Calu3 (cell line): ENCODE results near the gene NME2. TPM values are rescaled to one million over a fixed set of nuclear protein-coding genes. Genes with fewer than 3 reads are reported as not detected.

Experiments
- BruUV-seq: library from RNA; stranded (reverse); fragments of 400-500 nt; replicated peaks from 2 replicates; lab custom pipeline; 2021; lab: Mats Ljungman, UMichigan
- CTCF ChIA-PET: fragments of 300-600 bp; sonication (Branson Sonifier 250); formaldehyde crosslinking; loops from one replicate; lab custom pipeline; 2022; ENCODE audit warnings: antibody characterized with exemption; lab: Charles Lee
- DNase-seq: peaks from one replicate; pipeline ENCODE4 v3.0.0; 2022
- H3K27ac Mint-ChIP-seq: one replicate; pipeline ENCODE4 v1.8.0; 2022; ENCODE audit warnings: mixed read lengths; ENCODE audit not compliant: unreplicated experiment
- H3K27me3 Mint-ChIP-seq: one replicate; pipeline ENCODE4 v1.8.0; 2022; ENCODE audit warnings: mixed read lengths; ENCODE audit not compliant: unreplicated experiment
- H3K36me3 Mint-ChIP-seq: one replicate; pipeline ENCODE4 v1.8.0; 2022; ENCODE audit warnings: mild to moderate bottlenecking, moderate library complexity, mixed read lengths; ENCODE audit not compliant: insufficient read depth, unreplicated experiment
- H3K4me1 Mint-ChIP-seq: one replicate; pipeline ENCODE4 v1.8.0; 2022; ENCODE audit warnings: mild to moderate bottlenecking, low read depth, mixed read lengths; ENCODE audit not compliant: unreplicated experiment
- H3K4me3 Mint-ChIP-seq: one replicate; pipeline ENCODE4 v1.8.0; 2022; ENCODE audit warnings: mild to moderate bottlenecking, low read depth, moderate library complexity, mixed read lengths; ENCODE audit not compliant: unreplicated experiment
- H3K9me3 Mint-ChIP-seq: one replicate; pipeline ENCODE4 v1.8.0; 2022; ENCODE audit warnings: low read depth, mixed read lengths; ENCODE audit not compliant: unreplicated experiment
- intact Hi-C: fragments of 100-400 bp; cut with micrococcal nuclease; formaldehyde crosslinking; loops from one replicate; pipeline ENCODE4 v1.10.0; 2022; ENCODE audit not compliant: unreplicated experiment
- total RNA-seq: library from RNA; stranded (reverse); gene quantifications from 2 replicates; pipeline ENCODE4 v1.2.3, GENCODE V29; 2022
- TF ChIP-seq, protein P1 (sequence below): fragments of 200-600 bp; IDR thresholded peaks from one replicate; pipeline ENCODE4 v1.8.0; 2022; ENCODE audit warnings: antibody characterized with exemption; ENCODE audit not compliant: unreplicated experiment

Gene NME2
- total RNA-seq, 1 experiment from 2014 or later = 1,060 TPM

DNA sequence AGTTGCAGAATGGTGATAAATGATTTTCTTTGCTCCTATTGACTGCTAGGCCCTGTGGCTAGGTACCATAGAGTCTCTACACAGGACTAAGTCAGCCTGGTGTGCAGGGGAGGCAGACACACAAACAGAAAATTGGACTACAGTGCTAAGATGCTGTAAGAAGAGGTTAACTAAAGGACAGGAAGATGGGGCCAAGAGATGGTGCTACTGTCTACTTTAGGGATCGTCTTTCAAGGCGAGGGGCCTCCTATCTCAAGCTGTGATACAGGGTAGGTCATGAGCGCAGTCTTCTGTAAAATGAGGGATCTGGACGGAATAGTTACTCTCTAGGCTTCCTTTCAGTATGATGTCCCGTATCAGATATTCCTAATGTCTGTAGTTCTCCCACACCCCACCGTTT is 12.0 kb upstream of the NME2 start:
- CTCF ChIA-PET = interaction anchor here (1.3 kb wide), 2 partner anchors 12 to 38 kb away, joined by 7 to 9 read pairs; partner anchors contain the start of gene NME2
- Mint-ChIP-seq H3K36me3 (peaks cover 27% of the 10 kb centered on the region), H3K4me1 (no peaks in the 10 kb centered on the region), H3K27ac (no peak overlapping the region), H3K9me3 (no peaks in the 10 kb centered on the region), H3K4me3 (no peak overlapping the region), H3K27me3 (no peaks in the 10 kb centered on the region)
- DNase-seq = no peak
- BruUV-seq = TSS peak; percentile 60
- intact Hi-C loops = loop anchor here (10.0 kb wide), 2 partner anchors 99 to 289 kb away; partner anchors contain the start of gene TOB1
- TF ChIP-seq, protein P1, sequence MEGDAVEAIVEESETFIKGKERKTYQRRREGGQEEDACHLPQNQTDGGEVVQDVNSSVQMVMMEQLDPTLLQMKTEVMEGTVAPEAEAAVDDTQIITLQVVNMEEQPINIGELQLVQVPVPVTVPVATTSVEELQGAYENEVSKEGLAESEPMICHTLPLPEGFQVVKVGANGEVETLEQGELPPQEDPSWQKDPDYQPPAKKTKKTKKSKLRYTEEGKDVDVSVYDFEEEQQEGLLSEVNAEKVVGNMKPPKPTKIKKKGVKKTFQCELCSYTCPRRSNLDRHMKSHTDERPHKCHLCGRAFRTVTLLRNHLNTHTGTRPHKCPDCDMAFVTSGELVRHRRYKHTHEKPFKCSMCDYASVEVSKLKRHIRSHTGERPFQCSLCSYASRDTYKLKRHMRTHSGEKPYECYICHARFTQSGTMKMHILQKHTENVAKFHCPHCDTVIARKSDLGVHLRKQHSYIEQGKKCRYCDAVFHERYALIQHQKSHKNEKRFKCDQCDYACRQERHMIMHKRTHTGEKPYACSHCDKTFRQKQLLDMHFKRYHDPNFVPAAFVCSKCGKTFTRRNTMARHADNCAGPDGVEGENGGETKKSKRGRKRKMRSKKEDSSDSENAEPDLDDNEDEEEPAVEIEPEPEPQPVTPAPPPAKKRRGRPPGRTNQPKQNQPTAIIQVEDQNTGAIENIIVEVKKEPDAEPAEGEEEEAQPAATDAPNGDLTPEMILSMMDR = no peak

DNA sequence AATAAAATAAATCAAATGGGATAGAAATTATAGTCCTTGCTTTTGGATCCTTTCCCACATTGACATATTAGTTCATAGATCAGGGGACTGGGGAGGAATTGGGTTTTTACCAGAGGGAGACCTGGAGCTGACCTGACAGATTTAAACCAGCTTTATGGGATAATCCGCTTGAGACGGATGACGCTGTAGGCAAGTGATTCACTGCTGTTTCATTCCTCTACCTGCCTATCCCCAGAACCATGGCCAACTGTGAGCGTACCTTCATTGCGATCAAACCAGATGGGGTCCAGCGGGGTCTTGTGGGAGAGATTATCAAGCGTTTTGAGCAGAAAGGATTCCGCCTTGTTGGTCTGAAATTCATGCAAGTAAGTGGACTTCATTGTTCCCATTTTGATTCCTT is 10.8 kb upstream of the NME2 start:
- Mint-ChIP-seq H3K36me3 (peaks cover 38% of the 10 kb centered on the region), H3K27ac (no peak overlapping the region), H3K4me1 (no peaks in the 10 kb centered on the region), H3K4me3 (no peak overlapping the region), H3K27me3 (no peaks in the 10 kb centered on the region), H3K9me3 (no peaks in the 10 kb centered on the region)
- CTCF ChIA-PET = no interaction called here
- TF ChIP-seq, protein P1 = no peak
- no peak for DNase-seq
- no TSS peak for BruUV-seq
- intact Hi-C loops = loop anchor here (10.0 kb wide), 2 partner anchors 101 to 291 kb away; partner anchors contain the start of gene TOB1

DNA sequence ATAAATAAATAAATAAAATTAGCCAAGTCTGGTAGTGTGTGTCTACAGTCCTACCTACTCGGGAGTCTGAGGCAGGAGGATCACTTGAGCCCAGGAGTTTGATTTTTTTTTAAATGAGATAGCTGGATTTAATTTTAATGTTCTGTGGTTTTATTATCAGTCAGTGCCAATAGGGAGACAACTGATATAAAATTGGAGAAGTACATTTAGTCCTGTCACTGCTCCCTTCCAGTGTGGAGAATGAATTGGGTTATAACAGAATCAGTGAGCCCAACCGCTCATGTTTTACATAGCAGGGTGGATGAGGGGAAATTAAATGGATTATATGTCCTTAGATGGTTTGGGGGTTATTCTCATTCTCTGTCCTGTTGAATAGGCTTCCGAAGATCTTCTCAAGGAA is 6.6 kb upstream of the NME2 start:
- no peak overlapping the region for H3K4me3 Mint-ChIP-seq
- BruUV-seq = no TSS peak
- H3K4me1 Mint-ChIP-seq = peaks cover 3% of the 10 kb centered on the region
- intact Hi-C loops = loop anchor here (10.0 kb wide), 2 partner anchors 105 to 295 kb away; partner anchors contain the start of gene TOB1
- H3K9me3 Mint-ChIP-seq = no peaks in the 10 kb centered on the region
- DNase-seq = no peak
- TF ChIP-seq, protein P1 = no peak
- CTCF ChIA-PET = no interaction called here
- H3K27me3 Mint-ChIP-seq = no peaks in the 10 kb centered on the region
- H3K27ac Mint-ChIP-seq = no peak overlapping the region
- peaks cover 75% of the 10 kb centered on the region for H3K36me3 Mint-ChIP-seq

DNA sequence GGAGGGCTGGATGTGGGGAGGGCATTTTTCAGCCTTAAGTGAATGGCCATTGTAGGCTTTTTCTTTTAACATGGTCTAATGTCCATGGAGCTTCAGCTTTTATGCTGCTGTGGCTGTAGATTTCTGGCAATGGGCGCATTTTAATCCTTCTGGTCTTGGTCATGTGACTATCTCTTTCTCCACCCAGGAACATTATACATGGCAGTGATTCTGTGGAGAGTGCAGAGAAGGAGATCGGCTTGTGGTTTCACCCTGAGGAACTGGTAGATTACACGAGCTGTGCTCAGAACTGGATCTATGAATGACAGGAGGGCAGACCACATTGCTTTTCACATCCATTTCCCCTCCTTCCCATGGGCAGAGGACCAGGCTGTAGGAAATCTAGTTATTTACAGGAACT is 4.7 kb upstream of the NME2 start:
- CTCF ChIA-PET = interaction anchor here (0.6 kb wide), 1 partner anchor 301 kb away, joined by 3 read pairs; no protein-coding TSS in a partner anchor
- Mint-ChIP-seq H3K36me3 (peaks cover 92% of the 10 kb centered on the region), H3K27ac (no peak overlapping the region), H3K4me3 (no peak overlapping the region), H3K4me1 (peaks cover 18% of the 10 kb centered on the region), H3K9me3 (no peaks in the 10 kb centered on the region), H3K27me3 (no peaks in the 10 kb centered on the region)
- intact Hi-C loops = no loop called here
- TF ChIP-seq, protein P1 = no peak
- TSS peak; percentile 13 for BruUV-seq
- DNase-seq = no peak
